GM12878 (cell line): ENCODE measurements around the gene SNAP91. TPM values are rescaled to one million over a fixed set of nuclear protein-coding genes. Genes with fewer than 3 reads are reported as not detected.

Experiments used
- ATAC-seq: fragments of 200-7000 bp; cut with Tn5 transposase; 3 replicates; pipeline ENCODE4 v1.9.1; 2020; ENCODE audit warnings: mild to moderate bottlenecking, moderate library complexity
- BruUV-seq: library from RNA; stranded (reverse); fragments of 400-500 nt; replicated peaks from 2 replicates; lab custom pipeline; 2021; lab: Mats Ljungman, UMichigan
- CTCF ChIA-PET: fragments of 300-600 bp; sonication (Branson Sonifier 250); formaldehyde crosslinking; extraction: SDS; loops from one replicate; lab custom pipeline; 2021; ENCODE audit warnings: inconsistent platforms; lab: Yijun Ruan, JAX
- POLR2A ChIA-PET: fragments of 350-600 bp; formaldehyde crosslinking; extraction: SDS; loops from one replicate; lab custom pipeline; 2021; ENCODE audit warnings: inconsistent platforms; lab: Charles Lee
- RAD21 ChIA-PET: fragments of 300-600 bp; sonication (Branson Sonifier 250); formaldehyde crosslinking; loops from one replicate; lab custom pipeline; 2023; ENCODE audit warnings: antibody characterized with exemption; ENCODE audit not compliant: unreplicated experiment; lab: Charles Lee
- SMC1A ChIA-PET: fragments of 300-600 bp; sonication (Branson Sonifier 250); formaldehyde crosslinking; loops from one replicate; lab custom pipeline; 2023; ENCODE audit not compliant: unreplicated experiment, uncharacterized antibody; lab: Charles Lee
- DNase-seq: peaks from one replicate; pipeline ENCODE4 v3.0.0-alpha.2; 2011; ENCODE audit warnings: low read depth, low spot score
- FAIRE-seq: peaks from 3 replicates; lab custom pipeline; 2011; peaks lifted over from hg19 to GRCh38; lab: Jason Lieb, UNC
- H2AFZ ChIP-seq: 2 replicates; pipeline ENCODE4 v1.6.0; 2011; ENCODE audit warnings: low read depth, low read length, control low read depth; ENCODE audit not compliant: control insufficient read depth
- H3K27ac ChIP-seq: 2 replicates; pipeline ENCODE4 v1.5.1; 2011; ENCODE audit warnings: control low read depth; ENCODE audit not compliant: control insufficient read depth, insufficient read depth
- H3K27me3 ChIP-seq, 2 experiments: replicated peaks in 1 of 2; 2 replicates each; pipeline versions ENCODE4 v1.6.0 to v1.6.1; 2011; ENCODE audit warnings: low read length in 1 of 2; ENCODE audit not compliant: control insufficient read depth in 2 of 2, insufficient read depth in 2 of 2
- H3K36me3 ChIP-seq, 2 experiments: 2 replicates each; pipeline ENCODE4 v1.5.1; 2011; ENCODE audit warnings: low read length in 1 of 2; ENCODE audit not compliant: control insufficient read depth in 2 of 2, insufficient read depth in 2 of 2
- H3K4me1 ChIP-seq: 2 replicates; pipeline ENCODE4 v1.6.1; 2011; ENCODE audit warnings: mild to moderate bottlenecking, low read length, moderate library complexity, mixed read lengths; ENCODE audit not compliant: control insufficient read depth, insufficient read depth
- H3K4me2 ChIP-seq: 2 replicates; pipeline ENCODE4 v1.6.0; 2011; ENCODE audit warnings: control low read depth; ENCODE audit not compliant: control insufficient read depth, insufficient read depth
- H3K4me3 ChIP-seq: fragments of 200-600 bp; sonication (generic); 2 replicates; pipeline ENCODE4 v1.5.1; 2016
- H3K79me2 ChIP-seq: 2 replicates; pipeline ENCODE4 v1.6.0; 2011; ENCODE audit warnings: low read length; ENCODE audit not compliant: control insufficient read depth, insufficient read depth
- H3K9ac ChIP-seq: 2 replicates; pipeline ENCODE4 v1.8.0; 2011; ENCODE audit warnings: low read length, control low read depth, mixed read lengths; ENCODE audit not compliant: control insufficient read depth, insufficient read depth
- H3K9me3 ChIP-seq: replicated peaks from 3 replicates; pipeline ENCODE4 v1.5.1; 2011; ENCODE audit warnings: mild to moderate bottlenecking, low read length; ENCODE audit not compliant: control insufficient read depth, insufficient read depth
- H4K20me1 ChIP-seq: 2 replicates; pipeline ENCODE4 v1.6.0; 2011; ENCODE audit not compliant: control insufficient read depth, insufficient read depth
- BCL11A ChIP-seq: IDR thresholded peaks from 2 replicates; pipeline ENCODE4 v1.6.1; 2011; ENCODE audit warnings: low read depth, low read length
- CBX5 ChIP-seq: sonication (generic); IDR thresholded peaks from 2 replicates; pipeline ENCODE4 v1.6.1; 2016; ENCODE audit warnings: low read depth, moderate library complexity, mild to moderate bottlenecking, inconsistent platforms
- CREB1 ChIP-seq: IDR thresholded peaks from 2 replicates; pipeline ENCODE4 v1.6.1; 2012; ENCODE audit warnings: low read depth, mild to moderate bottlenecking, inconsistent platforms
- EED ChIP-seq: sonication (generic); IDR thresholded peaks from 2 replicates; pipeline ENCODE4 v1.6.1; 2016; ENCODE audit warnings: antibody characterized with exemption, low read depth
- FOXM1 ChIP-seq: IDR thresholded peaks from 2 replicates; pipeline ENCODE4 v1.6.1; 2012; ENCODE audit warnings: low read depth, mild to moderate bottlenecking, inconsistent platforms, low read length, moderate library complexity
- GABPA ChIP-seq: IDR thresholded peaks from 2 replicates; pipeline ENCODE4 v1.6.1; 2014; ENCODE audit warnings: antibody characterized with exemption, low read depth, mild to moderate bottlenecking, inconsistent platforms
- HSF1 ChIP-seq: fragments of 150-350 bp; IDR thresholded peaks from 2 replicates; pipeline ENCODE4 v1.6.1; 2014; ENCODE audit warnings: mild to moderate bottlenecking, low read depth, low read length
- IRF5 ChIP-seq: fragments of 450-650 bp; IDR thresholded peaks from 2 replicates; pipeline ENCODE4 v1.6.1; 2017; ENCODE audit warnings: borderline replicate concordance
- KLF5 ChIP-seq: fragments of 450-650 bp; IDR thresholded peaks from 2 replicates; pipeline ENCODE4 v1.6.1; 2014; ENCODE audit warnings: mild to moderate bottlenecking; ENCODE audit not compliant: partially characterized antibody
- MEF2B ChIP-seq: fragments of 450-650 bp; IDR thresholded peaks from 2 replicates; pipeline ENCODE4 v1.6.1; 2018; ENCODE audit warnings: mild to moderate bottlenecking, moderate library complexity; ENCODE audit not compliant: partially characterized antibody, poor library complexity, severe bottlenecking
- MTA2 ChIP-seq: fragments of 450-650 bp; IDR thresholded peaks from 2 replicates; pipeline ENCODE4 v1.6.1; 2016; ENCODE audit warnings: low read depth, mild to moderate bottlenecking, moderate library complexity
- PRDM15 ChIP-seq: fragments of 450-650 bp; formaldehyde crosslinking; IDR thresholded peaks from 2 replicates; pipeline ENCODE4 v1.4.0; 2020; ENCODE audit warnings: mild to moderate bottlenecking, moderate library complexity
- SMAD1 ChIP-seq: fragments of 450-650 bp; IDR thresholded peaks from 2 replicates; pipeline ENCODE4 v1.6.1; 2018; ENCODE audit warnings: mild to moderate bottlenecking, low read depth; ENCODE audit not compliant: partially characterized antibody
- SMAD5 ChIP-seq: IDR thresholded peaks from 2 replicates; pipeline ENCODE4 v1.6.1; 2016; ENCODE audit warnings: antibody characterized with exemption, low read depth
- STAT1 ChIP-seq: fragments of 450-650 bp; conservative IDR thresholded peaks from 2 replicates; pipeline ENCODE4 v1.6.1; 2014; ENCODE audit warnings: antibody characterized with exemption, mild to moderate bottlenecking
- ZNF207 ChIP-seq: fragments of 450-650 bp; IDR thresholded peaks from 2 replicates; pipeline ENCODE4 v1.6.1; 2014; ENCODE audit warnings: antibody characterized with exemption, mild to moderate bottlenecking, borderline replicate concordance
- ZSCAN29 ChIP-seq: fragments of 450-650 bp; IDR thresholded peaks from 2 replicates; pipeline ENCODE4 v1.6.1; 2017; ENCODE audit warnings: mild to moderate bottlenecking, moderate library complexity
- ZZZ3 ChIP-seq: IDR thresholded peaks from 2 replicates; pipeline ENCODE4 v1.6.1; 2011; ENCODE audit warnings: low read depth; ENCODE audit not compliant: control insufficient read depth, insufficient read length
- WGBS: methylation state at CpG from one replicate; pipeline ENCODE4 v1.1.6; 2016; ENCODE audit warnings: low lambda C conversion rate; ENCODE audit not compliant: insufficient replicate concordance, insufficient coverage; ENCODE audit errors: missing lambda C conversion rate; 5-methylcytosine and 5-hydroxymethylcytosine counted together
- in situ Hi-C: fragments of 300-500 bp; cut with MboI; formaldehyde crosslinking; loops from 9 replicates; pipeline ENCODE4 v1.14.3; 2018; ENCODE audit warnings: mixed read lengths
- intact Hi-C: fragments of 100-400 bp; cut with micrococcal nuclease; formaldehyde crosslinking; loops from one replicate; pipeline ENCODE4 v1.14.2; 2022; ENCODE audit not compliant: unreplicated experiment
- polyA plus RNA-seq, 11 experiments: library from polyadenylated mRNA; depleted of rRNA in 4 of 11; unstranded in 6 of 11; stranded (reverse) in 5 of 11; fragments of >200 nt; fragmentation: Nextera tagmentation in 4 of 11; fragmentation: Illumina TruSeq in 1 of 11; extraction: Ambion mirVana in 4 of 11; extraction: Trizol in 1 of 11; gene quantifications; 1 replicate in 1 of 11; 2 replicates in 10 of 11; pipeline versions ENCODE4 v1.2.1 to v1.2.3, GENCODE V29; 2011 to 2016; ENCODE audit warnings: inconsistent platforms in 2 of 11, missing spikeins in 2 of 11, low read depth in 1 of 11
- total RNA-seq, 4 experiments: library from RNA; depleted of rRNA in 3 of 4; stranded (reverse); fragments of >200 nt in 3 of 4; fragmentation: Illumina TruSeq in 1 of 4; extraction: Trizol in 1 of 4; gene quantifications; 2 replicates each; pipeline versions ENCODE4 v1.2.1 to v1.2.3, GENCODE V29; 2013 to 2021

The SNAP91 gene
- total and polyA plus RNA-seq, 10 of the 15 experiments (the other 5 are each of a cell fraction or from before 2014, with no cell fraction given): 0.01 to 0.49 (median 0.12) TPM; not detected in 2

- ChIA-PET POLR2A (interaction anchor here (0.6 kb wide), 1 partner anchor 650 kb away, joined by 3 read pairs; no protein-coding TSS in a partner anchor), RAD21 (interaction anchor here (0.6 to 6.9 kb wide), 5 partner anchors 288 to 457 kb away, joined by 3 to 103 read pairs (median 10); partner anchors contain the start of genes DOP1A and UBE3D), SMC1A (interaction anchor here (0.9 to 8.0 kb wide), 8 partner anchors 8 to 1241 kb away, joined by 3 to 158 read pairs (median 6); partner anchors contain the start of gene DOP1A), CTCF (interaction anchor here (4.1 to 15.2 kb wide), 5 partner anchors 8 to 445 kb away, joined by 20 to 423 read pairs (median 66); partner anchors contain the start of genes DOP1A and UBE3D)
- FAIRE-seq: no peak
- Histone ChIP-seq H3K9ac (no peak overlapping the region), H3K4me2 (no peak overlapping the region), H3K79me2 (no peaks in the 10 kb centered on the region), H4K20me1 (no peaks in the 10 kb centered on the region), H3K9me3 (no peaks in the 10 kb centered on the region), H3K27me3 (no peaks in the 10 kb centered on the region; a peak in 1 of 4 replicates), H3K27ac (no peak overlapping the region), H3K4me1 (no peaks in the 10 kb centered on the region), H3K4me3 (no peak overlapping the region), H3K36me3 (no peaks in the 10 kb centered on the region), H2AFZ (no peak overlapping the region)
- 58% methylated on average over 8 of the region's 8 CpGs for WGBS
- no peak for DNase-seq
- BruUV-seq: no TSS peak
- no peak for ATAC-seq
- intact Hi-C loops (no loop called here), in situ Hi-C loops (no loop called here)
- TF ChIP-seq SMAD5 (no peak), SMAD1 (no peak), IRF5 (no peak), ZZZ3 (no peak), PRDM15 (CRISPR knock-in tag) (no peak), GABPA (no peak), HSF1 (no peak), KLF5 (no peak), EED (no peak), CREB1 (no peak), BCL11A (no peak), ZSCAN29 (no peak), STAT1 (no peak), CBX5 (no peak), ZNF207 (no peak), FOXM1 (no peak), MTA2 (no peak), MEF2B (no peak)
These were observed 197.6 kb downstream of the SNAP91 start for GRCh38 chr6:83511266-83511665.
